Measurements from ENCODE around the gene ARHGAP4.

- TF ChIP-seq ELF4 (IDR thresholded peaks at IDR 0.05) = no peak
- no peak for TF ChIP-seq NFRKB (IDR thresholded peaks at IDR 0.05)
- no peak for TF ChIP-seq BHLHE40 (IDR thresholded peaks at IDR 0.05; ENCODE audit: borderline replicate concordance)
- no peak for TF ChIP-seq L3MBTL2 (conservative IDR thresholded peaks at IDR 0.05)
- TF ChIP-seq, protein P1, sequence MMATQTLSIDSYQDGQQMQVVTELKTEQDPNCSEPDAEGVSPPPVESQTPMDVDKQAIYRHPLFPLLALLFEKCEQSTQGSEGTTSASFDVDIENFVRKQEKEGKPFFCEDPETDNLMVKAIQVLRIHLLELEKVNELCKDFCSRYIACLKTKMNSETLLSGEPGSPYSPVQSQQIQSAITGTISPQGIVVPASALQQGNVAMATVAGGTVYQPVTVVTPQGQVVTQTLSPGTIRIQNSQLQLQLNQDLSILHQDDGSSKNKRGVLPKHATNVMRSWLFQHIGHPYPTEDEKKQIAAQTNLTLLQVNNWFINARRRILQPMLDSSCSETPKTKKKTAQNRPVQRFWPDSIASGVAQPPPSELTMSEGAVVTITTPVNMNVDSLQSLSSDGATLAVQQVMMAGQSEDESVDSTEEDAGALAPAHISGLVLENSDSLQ (IDR thresholded peaks at IDR 0.05) = no peak
- TF ChIP-seq FOXK2 (IDR thresholded peaks at IDR 0.05) = no peak
- TF ChIP-seq CTBP1 (IDR thresholded peaks at IDR 0.05; ENCODE audit: borderline replicate concordance) = no peak
- no peak for TF ChIP-seq ZNF384 (IDR thresholded peaks at IDR 0.05)
- no peak for TF ChIP-seq SP1 (IDR thresholded peaks at IDR 0.05)
- TF ChIP-seq TARDBP (IDR thresholded peaks at IDR 0.05) = no peak
- TF ChIP-seq HDGF (IDR thresholded peaks at IDR 0.05; ENCODE audit: borderline replicate concordance) = no peak
Measured at GRCh38 chrX:153882557-153882956, 43.5 kb downstream of the ARHGAP4 start.

All from HEK293T (cell line).